ENCODE data around the gene DNM3. TPM values are rescaled to one million over a fixed set of nuclear protein-coding genes. Genes with fewer than 3 reads are reported as not detected.

The DNM3 gene
- total RNA-seq, 1 experiment from 2014 or later, result 2.7 TPM

DNA sequence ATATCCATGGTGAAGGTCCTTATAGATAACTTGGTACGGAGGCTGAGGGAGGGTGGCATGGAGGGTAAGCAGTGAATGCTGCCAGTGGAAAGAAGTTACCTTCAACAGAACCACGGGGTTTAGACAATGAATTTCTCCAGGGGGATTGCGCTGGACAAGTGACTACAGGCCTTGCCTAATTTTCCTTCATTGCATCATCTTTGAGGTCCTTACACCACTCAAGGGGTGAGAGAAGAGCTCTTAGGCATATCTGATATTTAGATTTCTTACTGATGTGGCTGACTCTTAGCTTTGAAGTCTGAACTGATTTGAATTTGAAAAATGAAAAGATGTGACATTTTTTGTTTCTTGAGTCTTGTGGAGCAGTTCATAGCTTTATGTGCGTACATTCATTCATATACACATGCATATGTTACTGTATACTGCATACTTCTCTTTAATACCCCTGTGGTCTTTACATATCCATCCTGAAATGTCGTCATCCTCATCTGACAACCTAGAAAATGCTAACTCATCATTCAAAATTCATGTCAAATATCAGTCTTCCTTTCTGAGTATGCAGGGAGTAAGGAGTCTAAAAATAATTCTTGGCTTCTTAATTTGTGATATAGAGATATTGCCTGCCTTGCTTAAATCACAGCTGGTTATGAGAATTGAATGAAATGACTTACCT is 63.6 kb downstream of the DNM3 start:
- H3K4me1 ChIP-seq (ENCODE audit: insufficient read depth, low read length), result peaks cover 6% of the 10 kb centered on the region; the same call in 1 of the 2 replicates
- no peak overlapping the region for H2BK12ac ChIP-seq (ENCODE audit: insufficient read length, low read depth, low read length)
- H3K27me3 ChIP-seq (ENCODE audit: insufficient read depth, low read length), result no peaks in the 10 kb centered on the region
- no peak overlapping the region for H4K5ac ChIP-seq (ENCODE audit: insufficient read length, low read depth, low read length)
- no peak overlapping the region for H2BK120ac ChIP-seq (ENCODE audit: low read depth, low read length, poor library complexity, severe bottlenecking)
- H3K27me3 Mint-ChIP-seq (ENCODE audit: low read depth), result no peaks in the 10 kb centered on the region
- no peak for DNase-seq
- no peaks in the 10 kb centered on the region for H3K23me2 ChIP-seq (ENCODE audit: insufficient read length, low read depth, low read length, poor library complexity, severe bottlenecking)
- no peak overlapping the region for H3K14ac ChIP-seq (ENCODE audit: insufficient read depth, low read length)
- H2BK20ac ChIP-seq (ENCODE audit: low read depth, low read length, poor library complexity, severe bottlenecking), result no peak overlapping the region
- H2BK5ac ChIP-seq (ENCODE audit: insufficient read length, low read length), result no peak overlapping the region
- no peak overlapping the region for H3K18ac ChIP-seq (ENCODE audit: insufficient read length, low read depth, low read length)
- no peak overlapping the region for H3T11ph ChIP-seq (ENCODE audit: low read length)
- no peak overlapping the region for H3K56ac ChIP-seq (ENCODE audit: insufficient read length, low read depth, low read length)
- H3K9ac ChIP-seq (ENCODE audit: extremely low read depth, insufficient read length, low read length), result no peak overlapping the region
- H4K8ac ChIP-seq (replicated peaks; ENCODE audit: insufficient read length, low read depth, low read length), result no peak overlapping the region
- no peaks in the 10 kb centered on the region for H3K79me1 ChIP-seq (ENCODE audit: insufficient read depth, low read depth, low read length, poor library complexity, severe bottlenecking)
- H3K36me3 Mint-ChIP-seq (ENCODE audit: insufficient read depth in 1 of 3, low read depth in 3 of 3), result no peaks in the 10 kb centered on the region
- no CpG with 5 or more reads among the region's 5 CpGs for WGBS (ENCODE audit: extremely low coverage, insufficient read length, low lambda C conversion rate)
- H3K4me2 ChIP-seq (ENCODE audit: insufficient read depth, insufficient read length, low read length), result no peak overlapping the region
- no peak overlapping the region for H4K91ac ChIP-seq (ENCODE audit: insufficient read length, low read depth, low read length)
- no peak overlapping the region for H2BK15ac ChIP-seq (ENCODE audit: low read depth, low read length)
- H3K27ac ChIP-seq (ENCODE audit: insufficient read length, low read depth, low read length), result no peak overlapping the region
- H3K9me3 ChIP-seq (ENCODE audit: control insufficient read depth, low read depth, low read length), result no peaks in the 10 kb centered on the region
- no peak overlapping the region for H2AK5ac ChIP-seq (ENCODE audit: insufficient read length, low read length)
- TF ChIP-seq, protein P1, sequence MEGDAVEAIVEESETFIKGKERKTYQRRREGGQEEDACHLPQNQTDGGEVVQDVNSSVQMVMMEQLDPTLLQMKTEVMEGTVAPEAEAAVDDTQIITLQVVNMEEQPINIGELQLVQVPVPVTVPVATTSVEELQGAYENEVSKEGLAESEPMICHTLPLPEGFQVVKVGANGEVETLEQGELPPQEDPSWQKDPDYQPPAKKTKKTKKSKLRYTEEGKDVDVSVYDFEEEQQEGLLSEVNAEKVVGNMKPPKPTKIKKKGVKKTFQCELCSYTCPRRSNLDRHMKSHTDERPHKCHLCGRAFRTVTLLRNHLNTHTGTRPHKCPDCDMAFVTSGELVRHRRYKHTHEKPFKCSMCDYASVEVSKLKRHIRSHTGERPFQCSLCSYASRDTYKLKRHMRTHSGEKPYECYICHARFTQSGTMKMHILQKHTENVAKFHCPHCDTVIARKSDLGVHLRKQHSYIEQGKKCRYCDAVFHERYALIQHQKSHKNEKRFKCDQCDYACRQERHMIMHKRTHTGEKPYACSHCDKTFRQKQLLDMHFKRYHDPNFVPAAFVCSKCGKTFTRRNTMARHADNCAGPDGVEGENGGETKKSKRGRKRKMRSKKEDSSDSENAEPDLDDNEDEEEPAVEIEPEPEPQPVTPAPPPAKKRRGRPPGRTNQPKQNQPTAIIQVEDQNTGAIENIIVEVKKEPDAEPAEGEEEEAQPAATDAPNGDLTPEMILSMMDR (conservative IDR thresholded peaks at IDR 0.05), result no peak
- H3K4me1 Mint-ChIP-seq, result peaks cover 26 to 32% of the 10 kb centered on the region in 2 experiments
- no peaks in the 10 kb centered on the region for H3K9me3 Mint-ChIP-seq
- H4K20me1 ChIP-seq (ENCODE audit: control insufficient read depth, insufficient read depth, insufficient read length), result no peaks in the 10 kb centered on the region
- no peak overlapping the region for H2AFZ ChIP-seq (ENCODE audit: low read length)
- no peak overlapping the region for H3K4me3 Mint-ChIP-seq
- H3K4ac ChIP-seq (ENCODE audit: low read depth, low read length), result no peak overlapping the region
- no peak overlapping the region for H3K23ac ChIP-seq (ENCODE audit: insufficient read length, low read depth, low read length)
- H3K79me2 ChIP-seq (ENCODE audit: insufficient read depth, low read length), result no peaks in the 10 kb centered on the region
- peak overlapping the region in 2 of 3 experiments; percentile 6 to 10; a peak in 2 of 7 replicates for H3K27ac Mint-ChIP-seq
